Stimulated activated CD4-positive, alpha-beta T cell treated with anti-CD3 and anti-CD28 coated beads, Interleukin-1b, Interleukin-23, amount 100 ng/mL, for 24 hours (primary cell): ENCODE data around the gene PKD1L1.
"Not testable (repeated sequence)": the region's sequence is repeated elsewhere in the genome, so short reads cannot be mapped to it uniquely, and the experiment has no call there.

ENCODE experiments used
- DNase-seq, 4 experiments: peaks; one replicate each; pipeline ENCODE4 v3.0.0-alpha.2; 2020; ENCODE audit warnings: low read depth in 4 of 4, low spot score in 1 of 4

PKD1L1 gene

GRCh38 chr7:47948141-47948790 lies at the start of gene PKD1L1:
Gene PKD1L1 (minus strand): TSS chr7:47948466. CDS start chr7:47948440, 26 bp downstream.
- no peak for DNase-seq

GRCh38 chr7:47992446-47992845 lies 44.2 kb upstream of the PKD1L1 start:
- no peak for DNase-seq

GRCh38 chr7:47991741-47992311 lies 43.6 kb upstream of the PKD1L1 start:
- peak; percentile 56 to 80 (median 70) for DNase-seq

GRCh38 chr7:47991270-47991669 lies 43.0 kb upstream of the PKD1L1 start:
- no peak for DNase-seq

GRCh38 chr7:47990592-47990991 lies 42.3 kb upstream of the PKD1L1 start:
- no peak for DNase-seq

GRCh38 chr7:47989607-47990400 lies 41.5 kb upstream of the PKD1L1 start:
- DNase-seq = not testable (repeated sequence)

- no peak for DNase-seq
Measured at GRCh38 chr7:47988496-47989386, 40.5 kb upstream of the PKD1L1 start.

GRCh38 chr7:47982610-47983009 lies 34.3 kb upstream of the PKD1L1 start:
- DNase-seq = no peak

- DNase-seq = not testable (repeated sequence)
Measured at GRCh38 chr7:47980648-47981047, 32.4 kb upstream of the PKD1L1 start.

GRCh38 chr7:47979832-47980181 lies 31.5 kb upstream of the PKD1L1 start:
- DNase-seq = no peak

GRCh38 chr7:47979145-47979831 lies 31.0 kb upstream of the PKD1L1 start, which contains the start of gene HUS1:
Gene HUS1 (minus strand): TSS chr7:47979615. CDS start chr7:47979519, 96 bp downstream.
- DNase-seq = peak; percentile 82 to 87 (median 84)

GRCh38 chr7:47978790-47979144 lies 30.5 kb upstream of the PKD1L1 start:
- no peak for DNase-seq

- DNase-seq = no peak
Measured at GRCh38 chr7:47973739-47974138, 25.5 kb upstream of the PKD1L1 start.

GRCh38 chr7:47970761-47971160 lies 22.5 kb upstream of the PKD1L1 start:
- no peak for DNase-seq

- peak; percentile 21 to 34 (median 26) for DNase-seq
Measured at GRCh38 chr7:47968847-47969774, 20.8 kb upstream of the PKD1L1 start.

- DNase-seq = no peak
Measured at GRCh38 chr7:47967708-47968107, 19.4 kb upstream of the PKD1L1 start.

- DNase-seq = no peak
Measured at GRCh38 chr7:47967123-47967522, 18.9 kb upstream of the PKD1L1 start.

- DNase-seq = no peak
Measured at GRCh38 chr7:47965456-47965855, 17.2 kb upstream of the PKD1L1 start.

GRCh38 chr7:47962262-47962661 lies 14.0 kb upstream of the PKD1L1 start:
- no peak for DNase-seq

- DNase-seq = no peak
Measured at GRCh38 chr7:47957156-47957555, 8.9 kb upstream of the PKD1L1 start.
